ENCODE results near the gene VSIG1.

DNA sequence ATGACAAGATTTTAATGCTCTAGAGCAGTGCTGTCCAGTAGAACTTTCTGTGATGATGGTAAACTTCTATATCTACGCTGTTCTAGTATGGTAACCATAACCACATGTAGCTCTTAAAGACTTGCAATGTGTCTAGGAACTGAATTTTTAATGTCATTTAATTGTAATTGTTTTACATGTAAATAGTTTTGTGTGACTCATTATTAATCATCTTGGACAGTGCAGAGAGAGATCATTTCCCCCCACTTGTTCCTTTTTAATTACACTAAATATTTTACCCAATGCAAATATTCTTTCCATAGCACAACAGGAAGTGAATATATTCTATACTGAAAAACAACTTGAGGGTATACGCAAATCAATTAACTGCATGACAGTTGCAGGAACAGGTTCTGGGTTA lies 52.5 kb downstream of the VSIG1 start:
- TF ChIP-seq, protein P1, sequence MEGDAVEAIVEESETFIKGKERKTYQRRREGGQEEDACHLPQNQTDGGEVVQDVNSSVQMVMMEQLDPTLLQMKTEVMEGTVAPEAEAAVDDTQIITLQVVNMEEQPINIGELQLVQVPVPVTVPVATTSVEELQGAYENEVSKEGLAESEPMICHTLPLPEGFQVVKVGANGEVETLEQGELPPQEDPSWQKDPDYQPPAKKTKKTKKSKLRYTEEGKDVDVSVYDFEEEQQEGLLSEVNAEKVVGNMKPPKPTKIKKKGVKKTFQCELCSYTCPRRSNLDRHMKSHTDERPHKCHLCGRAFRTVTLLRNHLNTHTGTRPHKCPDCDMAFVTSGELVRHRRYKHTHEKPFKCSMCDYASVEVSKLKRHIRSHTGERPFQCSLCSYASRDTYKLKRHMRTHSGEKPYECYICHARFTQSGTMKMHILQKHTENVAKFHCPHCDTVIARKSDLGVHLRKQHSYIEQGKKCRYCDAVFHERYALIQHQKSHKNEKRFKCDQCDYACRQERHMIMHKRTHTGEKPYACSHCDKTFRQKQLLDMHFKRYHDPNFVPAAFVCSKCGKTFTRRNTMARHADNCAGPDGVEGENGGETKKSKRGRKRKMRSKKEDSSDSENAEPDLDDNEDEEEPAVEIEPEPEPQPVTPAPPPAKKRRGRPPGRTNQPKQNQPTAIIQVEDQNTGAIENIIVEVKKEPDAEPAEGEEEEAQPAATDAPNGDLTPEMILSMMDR (IDR thresholded peaks at IDR 0.05) = no peak
- TF ChIP-seq ZFX (IDR thresholded peaks at IDR 0.05; ENCODE audit: borderline replicate concordance) = no peak
